Spleen (tissue), 7 donors: ENCODE results near the gene SLCO2A1.

Experiments
- CTCF ChIP-seq, 11 experiments: fragments of 200-600 bp in 7 of 11; fragments of 450-650 bp in 4 of 11; sonication (generic) in 4 of 11; IDR thresholded peaks in 8 of 11; conservative IDR thresholded peaks in 3 of 11; 1 replicate in 7 of 11; 2 replicates in 4 of 11; pipeline versions ENCODE4 v1.4.0 to v1.8.0; 2016 to 2021; ENCODE audit warnings: antibody characterized with exemption in 11 of 11, inconsistent platforms in 4 of 11, mild to moderate bottlenecking in 1 of 11
- POLR2A ChIP-seq, 3 donors: fragments of 450-650 bp; IDR thresholded peaks; one replicate each; pipeline ENCODE4 v1.5.1; 2017; ENCODE audit warnings: antibody characterized with exemption in 3 of 3, mild to moderate bottlenecking in 1 of 3
- POLR2AphosphoS5 ChIP-seq, 3 donors: sonication (generic); formaldehyde crosslinking; IDR thresholded peaks; one replicate each; pipeline ENCODE4 v1.5.1; 2017; ENCODE audit warnings: antibody characterized with exemption in 3 of 3
- donor health status: DM: no; HTN: no; CAD: no; lungs with moderate emphysema.
- donor health status: DM: no; HTN: no; CAD: no.
- donor health status: DM: no; HTN: no; CAD: no.

- TF ChIP-seq CTCF (IDR thresholded peaks at IDR 0.05 in 8 of 11, conservative IDR thresholded peaks at IDR 0.05 in 3 of 11), result no peak
- TF ChIP-seq POLR2AphosphoS5 (IDR thresholded peaks at IDR 0.05), result no peak
- no peak for TF ChIP-seq POLR2A (IDR thresholded peaks at IDR 0.05)
Measured at GRCh38 chr3:133897547-133897946, 132.2 kb downstream of the SLCO2A1 start.
